Measurements from ENCODE around the gene PDE4C.

The PDE4C gene

GRCh38 chr19:18257503-18258470, 31.5 kb upstream of the PDE4C start:
- in situ Hi-C loops (cut with MboI; ENCODE audit: low sequenced_read_pairs) = no loop called here

GRCh38 chr19:18254546-18255503, 28.6 kb upstream of the PDE4C start:
- in situ Hi-C loops (cut with MboI; ENCODE audit: low sequenced_read_pairs) = no loop called here

DNA sequence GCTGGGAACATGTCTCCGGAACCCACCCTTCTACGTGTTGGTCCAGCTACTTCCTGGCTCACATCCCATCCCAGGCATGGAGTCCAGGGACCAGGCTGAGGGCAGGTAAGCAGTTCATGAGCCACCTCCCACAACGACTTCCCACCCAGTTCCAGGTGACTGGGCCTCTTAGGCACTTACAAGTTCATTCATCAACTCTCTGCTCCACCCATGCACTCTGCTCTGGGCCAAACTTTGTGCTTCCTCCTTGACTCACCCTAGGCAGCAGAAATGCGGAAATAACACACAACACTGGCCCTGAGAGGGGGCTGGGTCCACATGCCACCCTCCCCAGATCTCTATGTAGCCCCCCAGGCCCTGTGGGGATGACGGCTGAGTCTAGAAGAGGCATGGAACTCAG, 27.5 kb upstream of the PDE4C start:
- in situ Hi-C loops (cut with MboI; ENCODE audit: low sequenced_read_pairs) = no loop called here

DNA sequence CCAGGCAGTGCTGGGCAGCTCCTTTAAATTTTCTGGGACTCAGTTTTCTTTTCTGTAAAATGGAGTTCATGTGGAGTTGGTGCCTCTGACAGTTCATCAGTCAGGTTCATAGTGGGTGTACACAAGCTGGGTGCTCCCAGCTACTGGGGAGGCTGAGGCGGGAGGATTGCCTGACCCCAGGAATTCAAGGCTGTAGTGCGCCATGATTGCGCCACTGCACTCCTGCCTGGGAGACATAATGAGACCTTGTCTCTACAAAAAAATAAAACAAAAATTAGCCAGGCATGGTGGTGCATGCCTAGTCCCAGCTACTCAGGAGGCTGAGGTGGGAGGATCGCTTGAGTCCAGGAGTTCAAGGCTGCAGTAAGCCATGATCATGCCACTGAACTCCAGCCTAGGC, 26.9 kb upstream of the PDE4C start:
- in situ Hi-C loops (cut with MboI; ENCODE audit: low sequenced_read_pairs) = no loop called here

DNA sequence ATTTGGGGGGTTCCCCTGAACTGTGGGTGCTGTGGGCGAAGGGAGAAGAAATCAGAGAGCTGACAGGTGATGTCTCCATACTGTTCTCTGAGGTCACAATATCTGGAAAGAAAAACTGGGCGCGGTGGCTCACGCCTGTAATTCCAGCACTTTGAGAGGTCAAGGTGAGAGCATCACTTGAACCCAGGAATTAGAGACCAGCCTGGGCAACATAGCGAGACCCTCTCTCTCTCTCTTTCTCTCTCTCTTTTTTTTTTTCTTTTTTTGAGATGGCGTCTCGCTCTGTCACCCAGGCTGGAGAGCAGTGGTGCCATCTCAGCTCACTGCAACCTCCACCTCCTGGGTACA, 26.1 kb upstream of the PDE4C start:
- in situ Hi-C loops (cut with MboI; ENCODE audit: low sequenced_read_pairs) = no loop called here

GRCh38 chr19:18251587-18252369, 25.5 kb upstream of the PDE4C start:
- in situ Hi-C loops (cut with MboI; ENCODE audit: low sequenced_read_pairs) = no loop called here

GRCh38 chr19:18249834-18250233, 23.6 kb upstream of the PDE4C start:
- in situ Hi-C loops (cut with MboI; ENCODE audit: low sequenced_read_pairs) = no loop called here

DNA sequence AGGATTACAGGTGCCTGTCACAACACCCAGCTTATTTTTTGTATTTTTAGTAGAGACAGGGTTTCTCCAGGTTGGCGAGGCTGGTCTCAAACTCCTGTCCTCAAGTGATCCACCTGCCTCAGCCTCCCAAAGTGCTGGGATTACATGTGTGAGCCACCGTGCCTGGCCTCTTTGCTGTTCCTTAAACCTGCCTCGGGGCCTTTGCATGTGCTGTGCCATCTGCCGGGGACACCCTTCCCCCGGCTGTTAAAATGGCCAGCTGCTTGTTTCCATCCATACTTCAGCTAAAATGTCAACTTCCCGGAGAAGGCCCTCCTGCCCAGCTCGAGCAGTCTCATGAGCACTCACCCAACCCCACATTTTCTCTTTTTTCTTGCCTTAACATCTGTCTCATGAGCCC, 19.1 kb upstream of the PDE4C start:
- in situ Hi-C loops (cut with MboI; ENCODE audit: low sequenced_read_pairs) = no loop called here

GRCh38 chr19:18239303-18239702, 13.1 kb upstream of the PDE4C start:
- in situ Hi-C loops (cut with MboI; ENCODE audit: low sequenced_read_pairs) = no loop called here

DNA sequence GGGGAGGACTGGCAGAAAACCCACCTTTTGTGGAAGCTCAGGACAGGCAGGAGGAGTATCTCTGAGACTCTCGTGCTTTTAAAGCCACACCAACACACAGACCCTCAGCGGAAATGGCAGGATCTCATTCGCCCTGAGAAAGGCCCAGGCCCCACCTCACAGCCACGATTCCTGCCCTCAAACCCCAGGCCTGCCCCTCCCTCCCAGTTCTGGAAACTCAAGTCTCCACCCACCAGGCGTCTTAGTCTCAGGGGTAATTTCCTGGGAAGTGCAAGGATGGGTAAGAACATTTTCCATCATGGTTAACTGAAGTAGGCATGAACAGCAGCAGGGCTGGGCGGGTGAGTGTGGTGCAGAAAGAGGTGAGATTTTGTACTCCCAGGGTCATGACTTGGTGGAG, 8.0 kb upstream of the PDE4C start:
- in situ Hi-C loops (cut with MboI; ENCODE audit: low sequenced_read_pairs) = no loop called here

GRCh38 chr19:18233224-18233825, 7.1 kb upstream of the PDE4C start:
- in situ Hi-C loops (cut with MboI; ENCODE audit: low sequenced_read_pairs) = no loop called here

GRCh38 chr19:18232540-18233223, 6.4 kb upstream of the PDE4C start:
- in situ Hi-C loops (cut with MboI; ENCODE audit: low sequenced_read_pairs) = no loop called here

DNA sequence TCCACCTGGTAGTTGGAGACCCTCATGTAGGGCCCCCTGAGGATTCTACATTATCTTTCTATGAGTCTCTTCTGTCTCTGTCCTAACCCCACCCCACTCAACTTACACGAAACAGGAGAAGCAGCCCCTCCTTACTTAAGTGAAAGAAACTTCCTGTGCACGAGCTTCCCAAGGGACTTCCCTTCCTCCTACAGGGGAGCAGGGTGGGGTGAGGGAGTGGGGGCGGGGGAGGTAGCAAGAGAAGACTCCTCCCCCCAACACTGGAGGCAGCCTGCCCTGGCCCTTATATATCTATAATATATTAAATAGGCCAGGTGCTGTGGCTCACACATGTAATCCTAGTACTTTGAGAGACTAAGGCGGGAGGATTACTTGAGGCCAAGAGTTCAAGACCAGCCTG, 5.5 kb upstream of the PDE4C start:
- in situ Hi-C loops (cut with MboI; ENCODE audit: low sequenced_read_pairs) = no loop called here

DNA sequence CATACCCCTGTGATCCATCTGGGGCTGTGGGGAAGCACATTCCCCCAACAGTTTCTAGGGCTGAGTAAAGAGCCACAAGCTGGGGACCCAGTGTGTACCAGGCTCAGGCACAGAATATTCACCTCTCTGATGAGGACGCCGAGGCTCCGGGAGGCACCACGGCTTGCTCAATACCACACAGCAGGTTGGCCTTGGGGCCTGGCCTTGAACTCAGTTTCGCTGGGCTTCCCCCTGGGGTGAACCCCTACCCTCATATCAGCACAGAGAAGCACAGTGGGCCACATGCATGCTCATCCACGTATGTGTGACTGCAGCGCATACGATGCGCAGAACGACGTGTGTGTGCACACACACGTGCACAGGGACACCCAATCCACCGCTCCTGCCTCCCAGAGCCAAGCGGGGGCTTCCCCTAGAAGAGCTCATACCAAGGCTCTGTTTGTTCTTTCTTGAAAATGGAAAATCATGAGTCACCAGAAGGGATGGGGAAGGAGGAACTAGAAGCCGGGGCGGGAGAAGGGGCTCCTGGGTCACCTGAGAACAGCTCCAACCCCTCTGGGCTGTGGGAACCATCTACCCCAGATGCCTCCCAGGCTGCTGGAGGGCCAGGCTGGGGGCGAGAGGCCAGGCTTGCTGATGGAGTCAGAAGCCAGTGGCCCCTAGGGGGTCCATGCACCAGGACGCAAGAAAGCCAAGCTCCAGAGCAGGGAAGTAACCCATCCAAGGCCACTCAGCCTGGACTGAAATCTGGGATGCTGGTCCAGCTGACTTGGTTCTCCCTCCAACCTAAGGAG, 4.9 kb upstream of the PDE4C start:
- in situ Hi-C loops (cut with MboI; ENCODE audit: low sequenced_read_pairs) = no loop called here

- in situ Hi-C loops (cut with MboI; ENCODE audit: low sequenced_read_pairs) = no loop called here
Observed at GRCh38 chr19:18229915-18230314, 3.7 kb upstream of the PDE4C start.

DNA sequence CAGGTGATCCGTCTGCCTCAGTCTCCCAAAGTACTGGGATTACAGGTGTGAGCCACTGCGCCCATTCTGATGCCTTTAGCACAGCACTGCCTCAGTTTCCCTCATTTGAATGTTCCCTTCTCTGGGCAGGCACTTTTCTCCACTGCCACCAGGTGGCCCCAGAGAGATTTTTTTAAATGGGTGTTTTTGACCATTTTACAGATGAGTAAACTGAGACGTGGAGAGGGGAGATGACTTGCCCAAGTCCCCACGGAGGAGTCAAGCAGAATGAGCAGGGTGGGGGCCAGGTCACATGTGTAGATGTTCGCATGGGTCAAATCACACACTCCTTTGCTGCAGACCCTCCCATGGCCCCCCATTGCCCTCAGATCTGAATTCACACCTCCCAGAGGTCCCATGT, 3.2 kb upstream of the PDE4C start:
- in situ Hi-C loops (cut with MboI; ENCODE audit: low sequenced_read_pairs) = no loop called here

GRCh38 chr19:18227781-18228271, 1.6 kb upstream of the PDE4C start:
- in situ Hi-C loops (cut with MboI; ENCODE audit: low sequenced_read_pairs) = no loop called here

GRCh38 chr19:18226956-18227780, 930 bp upstream of the PDE4C start:
- in situ Hi-C loops (cut with MboI; ENCODE audit: low sequenced_read_pairs) = no loop called here

All from HL-60/S4 treated with retinoic acid at 250 ng/mL for 4 days and 3 days (cell line).